ENCODE measurements around the gene HEXD.
"Not testable (repeated sequence)": the region's sequence is repeated elsewhere in the genome, so short reads cannot be mapped to it uniquely, and the experiment has no call there.

HEXD gene

GRCh38 chr17:82378741-82379021 is 39.5 kb upstream of the HEXD start:
- CTCF ChIA-PET = interaction anchor here (1.1 kb wide), 1 partner anchor 12 kb away, joined by 3 read pairs; no protein-coding TSS in a partner anchor
- DNase-seq (ENCODE audit: low read depth, low spot score) = no peak
- no peak overlapping the region for H3K4me3 ChIP-seq (ENCODE audit: low read depth, low read length)
- TF ChIP-seq, protein P1, sequence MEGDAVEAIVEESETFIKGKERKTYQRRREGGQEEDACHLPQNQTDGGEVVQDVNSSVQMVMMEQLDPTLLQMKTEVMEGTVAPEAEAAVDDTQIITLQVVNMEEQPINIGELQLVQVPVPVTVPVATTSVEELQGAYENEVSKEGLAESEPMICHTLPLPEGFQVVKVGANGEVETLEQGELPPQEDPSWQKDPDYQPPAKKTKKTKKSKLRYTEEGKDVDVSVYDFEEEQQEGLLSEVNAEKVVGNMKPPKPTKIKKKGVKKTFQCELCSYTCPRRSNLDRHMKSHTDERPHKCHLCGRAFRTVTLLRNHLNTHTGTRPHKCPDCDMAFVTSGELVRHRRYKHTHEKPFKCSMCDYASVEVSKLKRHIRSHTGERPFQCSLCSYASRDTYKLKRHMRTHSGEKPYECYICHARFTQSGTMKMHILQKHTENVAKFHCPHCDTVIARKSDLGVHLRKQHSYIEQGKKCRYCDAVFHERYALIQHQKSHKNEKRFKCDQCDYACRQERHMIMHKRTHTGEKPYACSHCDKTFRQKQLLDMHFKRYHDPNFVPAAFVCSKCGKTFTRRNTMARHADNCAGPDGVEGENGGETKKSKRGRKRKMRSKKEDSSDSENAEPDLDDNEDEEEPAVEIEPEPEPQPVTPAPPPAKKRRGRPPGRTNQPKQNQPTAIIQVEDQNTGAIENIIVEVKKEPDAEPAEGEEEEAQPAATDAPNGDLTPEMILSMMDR (IDR thresholded peaks at IDR 0.05; ENCODE audit: insufficient read depth, low read length, missing control alignments) = no peak
- POLR2A ChIA-PET = no interaction called here

- DNase-seq (ENCODE audit: low read depth, low spot score) = no peak
- ChIA-PET CTCF (interaction anchor here (1.1 kb wide), 1 partner anchor 33 kb away, joined by 3 read pairs; no protein-coding TSS in a partner anchor), POLR2A (no interaction called here)
- TF ChIP-seq, protein P1 (IDR thresholded peaks at IDR 0.05; ENCODE audit: insufficient read depth, low read length, missing control alignments) = no peak
- no peak overlapping the region for H3K4me3 ChIP-seq (ENCODE audit: low read depth, low read length)
These were observed 37.1 kb upstream of the HEXD start for GRCh38 chr17:82380860-82381702.

DNA sequence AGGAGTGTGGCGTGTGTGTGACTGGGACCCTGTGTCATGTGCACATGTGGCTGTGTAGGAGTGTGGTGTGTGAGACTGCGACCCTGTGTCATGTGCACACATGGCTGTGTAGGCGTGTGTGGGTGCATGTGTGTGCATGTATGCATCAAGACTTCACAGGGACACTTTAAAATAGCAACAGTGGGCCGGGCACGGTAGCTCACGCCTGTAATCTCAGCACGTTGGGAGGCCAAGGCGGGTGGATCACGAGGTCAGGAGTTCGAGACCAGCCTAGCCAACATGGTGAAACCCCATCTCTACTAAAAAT is 36.5 kb upstream of the HEXD start:
- CTCF ChIA-PET = interaction anchor here (1.1 kb wide), 1 partner anchor 32 kb away, joined by 3 read pairs; no protein-coding TSS in a partner anchor
- DNase-seq (ENCODE audit: low read depth, low spot score); H3K4me3 ChIP-seq (ENCODE audit: low read depth, low read length); POLR2A ChIA-PET: not testable (repeated sequence)

GRCh38 chr17:82382220-82382932 is 35.8 kb upstream of the HEXD start:
- CTCF ChIA-PET = interaction anchor here (1.1 to 1.4 kb wide), 2 partner anchors 12 to 32 kb away, joined by 3 read pairs; no protein-coding TSS in a partner anchor
- POLR2A ChIA-PET; DNase-seq (ENCODE audit: low read depth, low spot score); H3K4me3 ChIP-seq (ENCODE audit: low read depth, low read length): not testable (repeated sequence)

- CTCF ChIA-PET = interaction anchor here (1.4 kb wide), 1 partner anchor 13 kb away, joined by 3 read pairs; no protein-coding TSS in a partner anchor
- TF ChIP-seq, protein P1 (IDR thresholded peaks at IDR 0.05; ENCODE audit: insufficient read depth, low read length, missing control alignments) = no peak
- POLR2A ChIA-PET = no interaction called here
- H3K4me3 ChIP-seq (ENCODE audit: low read depth, low read length) = no peak overlapping the region
- no peak for DNase-seq (ENCODE audit: low read depth, low spot score)
These were observed 35.3 kb upstream of the HEXD start for GRCh38 chr17:82382933-82383255.

DNA sequence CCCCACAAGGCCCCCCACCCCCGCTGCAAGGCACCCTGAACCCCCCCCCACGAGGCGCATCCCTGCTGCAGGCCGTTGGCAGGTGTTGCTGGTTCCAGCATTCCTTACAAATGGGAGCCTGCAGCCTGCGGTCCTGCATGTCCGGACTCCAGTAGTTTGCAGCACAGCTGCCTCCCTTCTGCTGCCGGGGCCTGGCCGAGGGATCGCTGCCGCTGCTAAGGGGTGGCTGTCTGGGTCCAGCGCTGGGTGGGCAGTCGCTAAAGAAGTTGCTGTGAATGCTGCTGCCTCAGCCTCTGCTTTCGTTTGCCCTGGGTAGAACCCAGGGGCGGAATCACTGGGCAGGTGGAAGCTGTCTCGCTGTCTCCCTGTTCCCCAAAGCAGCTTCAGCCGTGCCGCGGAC is 34.7 kb upstream of the HEXD start:
- ChIA-PET POLR2A (no interaction called here), CTCF (interaction anchor here (1.4 to 1.9 kb wide), 2 partner anchors 13 to 27 kb away, joined by 3 to 5 read pairs; no protein-coding TSS in a partner anchor)
- DNase-seq (ENCODE audit: low read depth, low spot score) = no peak
- no peak overlapping the region for H3K4me3 ChIP-seq (ENCODE audit: low read depth, low read length)
- TF ChIP-seq, protein P1 (IDR thresholded peaks at IDR 0.05; ENCODE audit: insufficient read depth, low read length, missing control alignments) = no peak

- ChIA-PET POLR2A (no interaction called here), CTCF (interaction anchor here (1.9 kb wide), 1 partner anchor 28 kb away, joined by 5 read pairs; no protein-coding TSS in a partner anchor)
- DNase-seq (ENCODE audit: low read depth, low spot score) = no peak
- TF ChIP-seq, protein P1 (IDR thresholded peaks at IDR 0.05; ENCODE audit: insufficient read depth, low read length, missing control alignments) = no peak
- no peak overlapping the region for H3K4me3 ChIP-seq (ENCODE audit: low read depth, low read length)
These were observed 34.0 kb upstream of the HEXD start for GRCh38 chr17:82384051-82384729.

Measured in AG04449 (cell line).